HEK293 (cell line): ENCODE data around the gene TLL2.

Experiments
- CTCF ChIA-PET: fragments of 350-600 bp; formaldehyde crosslinking; extraction: SDS; loops from one replicate; lab custom pipeline; 2021; ENCODE audit warnings: antibody characterized with exemption; lab: Yijun Ruan, JAX
- POLR2A ChIA-PET: fragments of 300-600 bp; formaldehyde crosslinking; extraction: SDS; loops from one replicate; lab custom pipeline; 2020; ENCODE audit warnings: antibody characterized with exemption, inconsistent platforms; lab: Yijun Ruan, JAX
- H3K27ac ChIP-seq: fragments of 200-500 bp; sonication (Bioruptor generic); 2 replicates; pipeline ENCODE4 v1.5.1; 2014; ENCODE audit warnings: low read depth, low read length, control low read depth, inconsistent platforms; ENCODE audit errors: extremely low read depth
- H3K36me3 ChIP-seq, 2 experiments: fragments of 200-500 bp in 1 of 2; sonication (Bioruptor generic) in 1 of 2; 1 replicate in 1 of 2; 2 replicates in 1 of 2; pipeline ENCODE4 v1.5.1; 2014 to 2017; ENCODE audit warnings: inconsistent platforms in 2 of 2, low read length in 2 of 2; ENCODE audit not compliant: control insufficient read depth in 2 of 2, insufficient read depth in 1 of 2
- H3K4me1 ChIP-seq: fragments of 200-500 bp; sonication (Bioruptor generic); 2 replicates; pipeline ENCODE4 v1.5.1; 2014; ENCODE audit warnings: mild to moderate bottlenecking, low read length, inconsistent platforms; ENCODE audit not compliant: control insufficient read depth, insufficient read depth
- H3K4me3 ChIP-seq: 2 replicates; pipeline ENCODE4 v1.5.1; 2011; ENCODE audit warnings: low read depth, mild to moderate bottlenecking, control low read depth, low read length, moderate library complexity
- H3K9me3 ChIP-seq: fragments of 200-500 bp; sonication (Bioruptor generic); 2 replicates; pipeline ENCODE4 v1.5.1; 2014; ENCODE audit warnings: low read depth, low read length, inconsistent platforms; ENCODE audit not compliant: control insufficient read depth, insufficient read depth
- KLF8 ChIP-seq: fragments of 450-650 bp; formaldehyde crosslinking; IDR thresholded peaks from 2 replicates; pipeline ENCODE4 v1.5.1; 2016; ENCODE audit warnings: missing biosample characterization, missing genetic modification characterization
- MYNN ChIP-seq: fragments of 450-650 bp; formaldehyde crosslinking; IDR thresholded peaks from 2 replicates; pipeline ENCODE4 v1.5.1; 2016; ENCODE audit warnings: missing biosample characterization, missing genetic modification characterization, borderline replicate concordance
- RBAK ChIP-seq: fragments of 450-650 bp; formaldehyde crosslinking; IDR thresholded peaks from 2 replicates; pipeline ENCODE4 v1.5.1; 2016; ENCODE audit warnings: missing biosample characterization, missing genetic modification characterization
- TRIM28 ChIP-seq: IDR thresholded peaks from 2 replicates; pipeline ENCODE4 v1.6.1; 2011; ENCODE audit warnings: low read length, control low read depth, borderline replicate concordance
- ZBTB48 ChIP-seq: fragments of 450-650 bp; formaldehyde crosslinking; IDR thresholded peaks from 2 replicates; pipeline ENCODE4 v1.5.1; 2016; ENCODE audit warnings: missing biosample characterization, missing genetic modification characterization
- ZBTB6 ChIP-seq: fragments of 450-650 bp; formaldehyde crosslinking; IDR thresholded peaks from 2 replicates; pipeline ENCODE4 v1.5.1; 2017; ENCODE audit warnings: missing biosample characterization, missing genetic modification characterization
- ZBTB7A ChIP-seq: fragments of 450-650 bp; formaldehyde crosslinking; IDR thresholded peaks from 2 replicates; pipeline ENCODE4 v1.5.1; 2016; ENCODE audit warnings: low read depth, missing biosample characterization, missing genetic modification characterization
- ZNF132 ChIP-seq: fragments of 450-650 bp; formaldehyde crosslinking; IDR thresholded peaks from 2 replicates; pipeline ENCODE4 v1.5.1; 2017; ENCODE audit warnings: missing biosample characterization, missing genetic modification characterization, borderline replicate concordance
- ZNF146 ChIP-seq: fragments of 450-650 bp; formaldehyde crosslinking; IDR thresholded peaks from 2 replicates; pipeline ENCODE4 v1.5.1; 2016; ENCODE audit warnings: missing biosample characterization, missing genetic modification characterization
- ZNF239 ChIP-seq: fragments of 450-650 bp; formaldehyde crosslinking; IDR thresholded peaks from 2 replicates; pipeline ENCODE4 v1.5.1; 2016; ENCODE audit warnings: missing biosample characterization, missing genetic modification characterization
- ZNF266 ChIP-seq: fragments of 450-650 bp; formaldehyde crosslinking; IDR thresholded peaks from 2 replicates; pipeline ENCODE4 v1.5.1; 2016; ENCODE audit warnings: missing biosample characterization, missing genetic modification characterization, low read depth
- ZNF292 ChIP-seq: fragments of 450-650 bp; formaldehyde crosslinking; IDR thresholded peaks from 2 replicates; pipeline ENCODE4 v1.5.1; 2016; ENCODE audit warnings: low read depth, missing biosample characterization, missing genetic modification characterization, borderline replicate concordance
- ZNF366 ChIP-seq: fragments of 450-650 bp; formaldehyde crosslinking; conservative IDR thresholded peaks from 2 replicates; pipeline ENCODE4 v1.5.1; 2016; ENCODE audit warnings: missing biosample characterization, missing genetic modification characterization
- ZNF391 ChIP-seq: fragments of 450-650 bp; formaldehyde crosslinking; IDR thresholded peaks from 2 replicates; pipeline ENCODE4 v1.5.1; 2016; ENCODE audit warnings: low read depth, missing biosample characterization, missing genetic modification characterization, borderline replicate concordance
- ZNF426 ChIP-seq: fragments of 450-650 bp; formaldehyde crosslinking; IDR thresholded peaks from 2 replicates; pipeline ENCODE4 v1.5.1; 2017; ENCODE audit warnings: missing biosample characterization, missing genetic modification characterization, mild to moderate bottlenecking, inconsistent platforms, moderate library complexity
- ZNF843 ChIP-seq: fragments of 450-650 bp; formaldehyde crosslinking; IDR thresholded peaks from 2 replicates; pipeline ENCODE4 v1.5.1; 2016; ENCODE audit warnings: missing biosample characterization, missing genetic modification characterization
- ZSCAN18 ChIP-seq: fragments of 450-650 bp; formaldehyde crosslinking; IDR thresholded peaks from 2 replicates; pipeline ENCODE4 v1.5.1; 2016; ENCODE audit warnings: missing biosample characterization, missing genetic modification characterization
- ZXDB ChIP-seq: fragments of 450-650 bp; formaldehyde crosslinking; IDR thresholded peaks from 2 replicates; pipeline ENCODE4 v1.5.1; 2016; ENCODE audit warnings: missing biosample characterization, missing genetic modification characterization
- TF ChIP-seq, protein P1 (sequence below): sonication (generic); formaldehyde crosslinking; IDR thresholded peaks from 2 replicates; pipeline ENCODE4 v1.8.1; 2022; ENCODE audit warnings: mild to moderate bottlenecking, moderate library complexity, missing genetic modification reagents

Gene TLL2

GRCh38 chr10:96441987-96442643 lies 71.6 kb downstream of the TLL2 start:
- Histone ChIP-seq H3K9me3 (no peaks in the 10 kb centered on the region), H3K36me3 (no peaks in the 10 kb centered on the region), H3K27ac (no peak overlapping the region), H3K4me1 (no peaks in the 10 kb centered on the region)
- ChIA-PET POLR2A (interaction anchor here (0.6 kb wide), 1 partner anchor 31 kb away, joined by 3 read pairs; no protein-coding TSS in a partner anchor), CTCF (interaction anchor here (1.3 kb wide), 1 partner anchor 67 kb away, joined by 4 read pairs; no protein-coding TSS in a partner anchor)
- TF ChIP-seq ZBTB48 (tag by site-specific recombination) (no peak), ZBTB6 (tag by site-specific recombination) (no peak), ZNF146 (tag by site-specific recombination) (no peak)
- TF ChIP-seq, all 188 proteins: peak for 0
- no peak overlapping the region for H3K4me3 ChIP-seq

GRCh38 chr10:96441322-96441885 lies 72.3 kb downstream of the TLL2 start:
- Histone ChIP-seq H3K4me3 (no peak overlapping the region), H3K27ac (no peak overlapping the region), H3K36me3 (no peaks in the 10 kb centered on the region)
- POLR2A ChIA-PET: no interaction called here
- no peak for TF ChIP-seq ZBTB7A (tag by site-specific recombination)
- TF ChIP-seq ZNF266 (tag by site-specific recombination): no peak
- no peak for TF ChIP-seq ZNF292 (tag by site-specific recombination)
- TF ChIP-seq RBAK: no peak
- TF ChIP-seq ZNF426 (tag by site-specific recombination): no peak
- TF ChIP-seq TRIM28: no peak
- no peak for TF ChIP-seq ZXDB
- no peak for TF ChIP-seq ZNF239 (tag by site-specific recombination)
- no peak for TF ChIP-seq ZNF366
- no peak for TF ChIP-seq MYNN (tag by site-specific recombination)
- TF ChIP-seq, protein P1, sequence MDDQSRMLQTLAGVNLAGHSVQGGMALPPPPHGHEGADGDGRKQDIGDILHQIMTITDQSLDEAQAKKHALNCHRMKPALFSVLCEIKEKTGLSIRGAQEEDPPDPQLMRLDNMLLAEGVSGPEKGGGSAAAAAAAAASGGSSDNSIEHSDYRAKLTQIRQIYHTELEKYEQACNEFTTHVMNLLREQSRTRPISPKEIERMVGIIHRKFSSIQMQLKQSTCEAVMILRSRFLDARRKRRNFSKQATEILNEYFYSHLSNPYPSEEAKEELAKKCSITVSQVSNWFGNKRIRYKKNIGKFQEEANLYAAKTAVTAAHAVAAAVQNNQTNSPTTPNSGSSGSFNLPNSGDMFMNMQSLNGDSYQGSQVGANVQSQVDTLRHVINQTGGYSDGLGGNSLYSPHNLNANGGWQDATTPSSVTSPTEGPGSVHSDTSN (CRISPR knock-in tag): no peak
- no peak for TF ChIP-seq ZNF132 (tag by site-specific recombination)
- no peak for TF ChIP-seq ZNF391 (tag by site-specific recombination)
- TF ChIP-seq ZSCAN18: no peak
- TF ChIP-seq KLF8 (tag by site-specific recombination): no peak
- no peak for TF ChIP-seq ZNF843 (tag by site-specific recombination)
- TF ChIP-seq, all 188 proteins: peak for 0
- CTCF ChIA-PET: interaction anchor here (1.3 kb wide), 1 partner anchor 66 kb away, joined by 4 read pairs; no protein-coding TSS in a partner anchor
- Histone ChIP-seq H3K4me1 (no peaks in the 10 kb centered on the region), H3K9me3 (no peaks in the 10 kb centered on the region)
